ENCODE measurements around the gene POGLUT2. TPM values are rescaled to one million over a fixed set of nuclear protein-coding genes. Genes with fewer than 3 reads are reported as not detected.

The POGLUT2 gene
- total RNA-seq, 2 experiments from 2014 or later: not detected

GRCh38 chr13:102774591-102775520 lies 23.9 kb downstream of the POGLUT2 start:
- H3K27ac Mint-ChIP-seq: peak overlapping the region; percentile 94
- H3K4me1 Mint-ChIP-seq (ENCODE audit: low read depth): peaks cover 59% of the 10 kb centered on the region
- H3K36me3 Mint-ChIP-seq (ENCODE audit: low read depth): peaks cover 4% of the 10 kb centered on the region
- POLR2A ChIA-PET: interaction anchor here (0.8 to 5.6 kb wide), 5 partner anchors 25 to 180 kb away, joined by 3 to 95 read pairs (median 18); partner anchors contain the start of genes BIVM, ERCC5, POGLUT2 and TPP2
- no peaks in the 10 kb centered on the region for H3K27me3 Mint-ChIP-seq
- H3K36me3 ChIP-seq (ENCODE audit: insufficient read depth, low read length): no peaks in the 10 kb centered on the region
- ATAC-seq (ENCODE audit: poor library complexity) (no peak), DNase-seq (no peak)
- CTCF ChIA-PET: no interaction called here
- no peak for TF ChIP-seq CTCF (IDR thresholded peaks at IDR 0.05)
- no peaks in the 10 kb centered on the region for H3K27me3 ChIP-seq (ENCODE audit: control insufficient read depth in 1 of 2, insufficient read depth in 2 of 2, low read length in 2 of 2)
- H3K27ac ChIP-seq (ENCODE audit: low read depth in 1 of 2, low read length in 2 of 2): no peak overlapping the region
- H3K9me3 ChIP-seq (ENCODE audit: control insufficient read depth in 1 of 2, insufficient read depth in 1 of 2, low read length in 2 of 2): no peaks in the 10 kb centered on the region
- H3K4me1 ChIP-seq (ENCODE audit: insufficient read depth, low read length): peaks cover 31% of the 10 kb centered on the region
- no peak overlapping the region for H3K4me3 ChIP-seq (ENCODE audit: low read length)
- intact Hi-C loops (cut with DNase I, micrococcal nuclease): loop anchor here (5.0 to 10.0 kb wide), 4 partner anchors 90 to 383 kb away; partner anchors contain the start of gene TPP2 (in 1 of the 2)
- H3K4me3 Mint-ChIP-seq: peak overlapping the region; percentile 97
- no peaks in the 10 kb centered on the region for H3K9me3 Mint-ChIP-seq

- Mint-ChIP-seq H3K27me3 (no peaks in the 10 kb centered on the region), H3K36me3 (ENCODE audit: low read depth) (peaks cover 4% of the 10 kb centered on the region), H3K27ac (peak overlapping the region; percentile 94), H3K9me3 (no peaks in the 10 kb centered on the region), H3K4me1 (ENCODE audit: low read depth) (peaks cover 52% of the 10 kb centered on the region), H3K4me3 (peak overlapping the region; percentile 97)
- Histone ChIP-seq H3K27ac (ENCODE audit: low read depth in 1 of 2, low read length in 2 of 2) (peak overlapping the region; percentile 35 to 69), H3K36me3 (ENCODE audit: insufficient read depth, low read length) (no peaks in the 10 kb centered on the region), H3K4me3 (ENCODE audit: low read length) (peak overlapping the region; percentile 81), H3K27me3 (ENCODE audit: control insufficient read depth in 1 of 2, insufficient read depth in 2 of 2, low read length in 2 of 2) (no peaks in the 10 kb centered on the region), H3K9me3 (ENCODE audit: control insufficient read depth in 1 of 2, insufficient read depth in 1 of 2, low read length in 2 of 2) (no peaks in the 10 kb centered on the region), H3K4me1 (ENCODE audit: insufficient read depth, low read length) (peaks cover 25% of the 10 kb centered on the region)
- ChIA-PET CTCF (interaction anchor here (0.7 to 1.6 kb wide), 5 partner anchors 10 to 182 kb away, joined by 3 to 7 read pairs (median 4); partner anchors contain the start of gene ERCC5), POLR2A (interaction anchor here (0.8 to 5.6 kb wide), 12 partner anchors 10 to 379 kb away, joined by 3 to 95 read pairs (median 3); partner anchors contain the start of genes BIVM, ERCC5, POGLUT2 and TPP2)
- intact Hi-C loops (cut with DNase I, micrococcal nuclease): loop anchor here (5.0 to 10.0 kb wide), 4 partner anchors 89 to 382 kb away; partner anchors contain the start of gene TPP2 (in 1 of the 2)
- ATAC-seq (ENCODE audit: poor library complexity) (no peak), DNase-seq (no peak)
- no peak for TF ChIP-seq CTCF (IDR thresholded peaks at IDR 0.05)
Observed at GRCh38 chr13:102774214-102774568, 24.6 kb downstream of the POGLUT2 start.

- ChIA-PET POLR2A (interaction anchor here (0.8 to 5.6 kb wide), 11 partner anchors 9 to 379 kb away, joined by 3 to 95 read pairs (median 3); partner anchors contain the start of genes BIVM, ERCC5, POGLUT2 and TPP2), CTCF (interaction anchor here (0.7 to 1.6 kb wide), 5 partner anchors 9 to 181 kb away, joined by 3 to 7 read pairs (median 4); partner anchors contain the start of gene ERCC5)
- H3K27ac Mint-ChIP-seq: peak within 1 kb of the TSS; percentile 94
- no peaks in the 10 kb centered on the region for H3K27me3 Mint-ChIP-seq
- H3K4me3 ChIP-seq (ENCODE audit: low read length): peak within 1 kb of the TSS; percentile 81
- no peaks in the 10 kb centered on the region for H3K9me3 ChIP-seq (ENCODE audit: control insufficient read depth in 1 of 2, insufficient read depth in 1 of 2, low read length in 2 of 2)
- peaks cover 4% of the 10 kb centered on the region for H3K36me3 Mint-ChIP-seq (ENCODE audit: low read depth)
- peak within 1 kb of the TSS; percentile 97 for H3K4me3 Mint-ChIP-seq
- H3K4me1 Mint-ChIP-seq (ENCODE audit: low read depth): peaks cover 47% of the 10 kb centered on the region
- H3K27ac ChIP-seq (ENCODE audit: low read depth in 1 of 2, low read length in 2 of 2): peak within 1 kb of the TSS; percentile 37 to 69
- H3K4me1 ChIP-seq (ENCODE audit: insufficient read depth, low read length): peaks cover 20% of the 10 kb centered on the region
- H3K27me3 ChIP-seq (ENCODE audit: control insufficient read depth in 1 of 2, insufficient read depth in 2 of 2, low read length in 2 of 2): no peaks in the 10 kb centered on the region
- ATAC-seq (ENCODE audit: poor library complexity) (peak; percentile 96), DNase-seq (peak; percentile 73 to 94 (median 84))
- H3K36me3 ChIP-seq (ENCODE audit: insufficient read depth, low read length): no peaks in the 10 kb centered on the region
- TF ChIP-seq CTCF (IDR thresholded peaks at IDR 0.05): no peak
- intact Hi-C loops (cut with DNase I, micrococcal nuclease): loop anchor here (1.0 to 10.0 kb wide), 8 partner anchors 27 to 381 kb away; partner anchors contain the start of gene TPP2 (in 2 of the 2)
- H3K9me3 Mint-ChIP-seq: no peaks in the 10 kb centered on the region
Observed at GRCh38 chr13:102773441-102774213, 25.1 kb downstream of the POGLUT2 start, which contains the start of gene TEX30. Gene TEX30 (minus strand): TSS chr13:102773786. CDS start chr13:102770026, 3,760 bp downstream.
